ENCODE data around the gene FAM43B.

FAM43B gene

GRCh38 chr1:20593756-20594155, 41.4 kb downstream of the FAM43B start:
- DNase-seq, result no peak

- no peak for DNase-seq
Observed at GRCh38 chr1:20594746-20595145, 42.4 kb downstream of the FAM43B start.

GRCh38 chr1:20596106-20596505, 43.7 kb downstream of the FAM43B start:
- DNase-seq, result no peak

GRCh38 chr1:20597650-20598049, 45.3 kb downstream of the FAM43B start:
- DNase-seq, result no peak

- DNase-seq, result no peak
Observed at GRCh38 chr1:20600156-20600555, 47.8 kb downstream of the FAM43B start.

GRCh38 chr1:20601129-20601825, 48.9 kb downstream of the FAM43B start:
- DNase-seq, result no peak

- DNase-seq, result no peak
Observed at GRCh38 chr1:20602851-20603450, 50.6 kb downstream of the FAM43B start.

GRCh38 chr1:20603504-20604464, 51.4 kb downstream of the FAM43B start:
- no peak for DNase-seq

Data from activated CD4-positive, CD25-positive, alpha-beta regulatory T cell (primary cell).